Measurements from ENCODE around the gene MRPL41.

- TF ChIP-seq EZH2 (IDR thresholded peaks at IDR 0.05; ENCODE audit: low read length, missing control alignments) (no peak), CTCF (conservative IDR thresholded peaks at IDR 0.05 in 1 of 2, IDR thresholded peaks at IDR 0.05 in 1 of 2; ENCODE audit: low read depth in 1 of 2, low read length in 2 of 2) (no peak)
These were observed 9.2 kb upstream of the MRPL41 start for GRCh38 chr9:137542486-137542885.

Measured in fibroblast of lung (primary cell).